ENCODE data around the gene MAD1L1.

GRCh38 chr7:1966631-1967200, 266.0 kb downstream of the MAD1L1 start:
- no peak for TF ChIP-seq CTCF (conservative IDR thresholded peaks at IDR 0.05; ENCODE audit: low read length)
- no peak for TF ChIP-seq EZH2phosphoT487 (IDR thresholded peaks at IDR 0.05; ENCODE audit: borderline replicate concordance, low read depth, low read length)

Data from OCI-LY7 (cell line).